Left ventricle myocardium inferior (tissue), 1 donor: ENCODE results near the gene ACTR5. TPM values are rescaled to one million over a fixed set of nuclear protein-coding genes. Genes with fewer than 3 reads are reported as not detected.
"Not testable (repeated sequence)": the region's sequence is repeated elsewhere in the genome, so short reads cannot be mapped to it uniquely, and the experiment has no call there.

Experiments
- DNase-seq: peaks from one replicate; pipeline ENCODE4 v3.0.0-alpha.2; 2020
- H3K27ac ChIP-seq: fragments of 200-600 bp; replicated peaks from 2 replicates; pipeline ENCODE4 v1.8.0; 2021
- H3K27me3 ChIP-seq: fragments of 200-600 bp; 2 replicates; pipeline ENCODE4 v1.8.0; 2021; ENCODE audit warnings: low read depth
- H3K36me3 ChIP-seq: fragments of 200-600 bp; 2 replicates; pipeline ENCODE4 v1.8.0; 2021
- H3K4me1 ChIP-seq: fragments of 200-600 bp; 2 replicates; pipeline ENCODE4 v1.8.0; 2021
- H3K4me3 ChIP-seq: fragments of 200-600 bp; 2 replicates; pipeline ENCODE4 v1.8.0; 2021; ENCODE audit warnings: mild to moderate bottlenecking, moderate library complexity
- H3K9me3 ChIP-seq: fragments of 200-600 bp; replicated peaks from 2 replicates; pipeline ENCODE4 v1.8.0; 2021
- intact Hi-C: fragments of 100-400 bp; cut with micrococcal nuclease; formaldehyde crosslinking; loops from one replicate; pipeline ENCODE4 v1.11.0; 2022
- total RNA-seq: library from RNA; stranded (reverse); fragmentation: NEBNext Ultra II Directional; extraction: Animal tissue kit (Norgen Biotek cat#: 25700); gene quantifications from one replicate; pipeline ENCODE4 v1.2.1, GENCODE V29; 2021
- TF ChIP-seq, protein P1 (sequence below): fragments of 200-600 bp; IDR thresholded peaks from 2 replicates; pipeline ENCODE4 v1.8.0; 2021; ENCODE audit warnings: antibody characterized with exemption, mild to moderate bottlenecking, borderline replicate concordance
- donor health status: DM: no; HTN: yes; CAD: no; lungs with severe emphysema.

ACTR5 gene
- total RNA-seq, 1 donor from 2014 or later, result 3.1 TPM

DNA sequence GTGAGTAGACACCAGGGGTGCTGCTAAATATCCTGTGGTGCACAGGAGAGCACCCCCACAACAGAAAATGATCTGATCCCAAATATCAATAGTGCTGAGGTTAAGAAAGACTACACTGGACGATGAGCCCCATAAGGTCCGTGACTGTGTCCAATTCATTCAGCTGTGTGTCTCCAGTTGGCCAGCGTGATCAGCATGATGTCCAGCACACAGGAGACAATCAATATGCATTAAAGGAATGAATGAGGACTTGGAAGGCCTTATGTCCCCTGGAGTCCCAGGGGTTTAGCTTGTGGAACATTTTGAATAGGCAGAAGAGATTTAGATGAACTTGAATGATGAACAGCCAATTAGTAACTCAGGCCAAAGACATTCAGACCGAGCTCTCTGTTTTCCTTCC is 63.5 kb downstream of the ACTR5 start:
- Histone ChIP-seq H3K27ac (peak overlapping the region; percentile 72), H3K9me3 (no peaks in the 10 kb centered on the region), H3K27me3 (peaks cover 28% of the 10 kb centered on the region), H3K4me1 (peaks cover 68% of the 10 kb centered on the region), H3K36me3 (no peaks in the 10 kb centered on the region), H3K4me3 (no peak overlapping the region)
- intact Hi-C loops, result no loop called here
- TF ChIP-seq, protein P1, sequence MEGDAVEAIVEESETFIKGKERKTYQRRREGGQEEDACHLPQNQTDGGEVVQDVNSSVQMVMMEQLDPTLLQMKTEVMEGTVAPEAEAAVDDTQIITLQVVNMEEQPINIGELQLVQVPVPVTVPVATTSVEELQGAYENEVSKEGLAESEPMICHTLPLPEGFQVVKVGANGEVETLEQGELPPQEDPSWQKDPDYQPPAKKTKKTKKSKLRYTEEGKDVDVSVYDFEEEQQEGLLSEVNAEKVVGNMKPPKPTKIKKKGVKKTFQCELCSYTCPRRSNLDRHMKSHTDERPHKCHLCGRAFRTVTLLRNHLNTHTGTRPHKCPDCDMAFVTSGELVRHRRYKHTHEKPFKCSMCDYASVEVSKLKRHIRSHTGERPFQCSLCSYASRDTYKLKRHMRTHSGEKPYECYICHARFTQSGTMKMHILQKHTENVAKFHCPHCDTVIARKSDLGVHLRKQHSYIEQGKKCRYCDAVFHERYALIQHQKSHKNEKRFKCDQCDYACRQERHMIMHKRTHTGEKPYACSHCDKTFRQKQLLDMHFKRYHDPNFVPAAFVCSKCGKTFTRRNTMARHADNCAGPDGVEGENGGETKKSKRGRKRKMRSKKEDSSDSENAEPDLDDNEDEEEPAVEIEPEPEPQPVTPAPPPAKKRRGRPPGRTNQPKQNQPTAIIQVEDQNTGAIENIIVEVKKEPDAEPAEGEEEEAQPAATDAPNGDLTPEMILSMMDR, result no peak
- no peak for DNase-seq

DNA sequence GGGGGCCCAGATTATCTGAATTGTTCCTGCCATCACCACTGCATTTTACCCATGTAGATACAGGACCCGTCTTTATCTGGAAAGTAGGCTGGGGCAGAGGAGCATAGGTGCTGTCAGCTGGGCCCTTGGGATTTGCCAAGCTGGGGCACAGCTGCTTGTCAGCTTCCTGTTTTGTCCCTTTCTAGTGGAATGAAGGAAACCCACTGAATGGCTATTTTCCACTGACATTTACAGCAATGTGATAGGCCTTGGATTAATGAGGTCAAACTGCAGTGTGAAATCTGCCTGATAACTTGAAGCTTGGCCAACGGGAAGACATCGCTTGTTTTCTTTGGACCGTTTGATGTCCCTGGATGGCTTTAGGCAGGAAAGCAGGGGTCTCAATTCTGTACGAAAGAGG is 63.9 kb downstream of the ACTR5 start:
- Histone ChIP-seq H3K4me1 (peaks cover 64% of the 10 kb centered on the region), H3K27ac (peak overlapping the region; percentile 72), H3K4me3 (no peak overlapping the region), H3K27me3 (peaks cover 24% of the 10 kb centered on the region), H3K9me3 (no peaks in the 10 kb centered on the region), H3K36me3 (no peaks in the 10 kb centered on the region)
- intact Hi-C loops, result no loop called here
- TF ChIP-seq, protein P1, result no peak
- DNase-seq, result no peak

DNA sequence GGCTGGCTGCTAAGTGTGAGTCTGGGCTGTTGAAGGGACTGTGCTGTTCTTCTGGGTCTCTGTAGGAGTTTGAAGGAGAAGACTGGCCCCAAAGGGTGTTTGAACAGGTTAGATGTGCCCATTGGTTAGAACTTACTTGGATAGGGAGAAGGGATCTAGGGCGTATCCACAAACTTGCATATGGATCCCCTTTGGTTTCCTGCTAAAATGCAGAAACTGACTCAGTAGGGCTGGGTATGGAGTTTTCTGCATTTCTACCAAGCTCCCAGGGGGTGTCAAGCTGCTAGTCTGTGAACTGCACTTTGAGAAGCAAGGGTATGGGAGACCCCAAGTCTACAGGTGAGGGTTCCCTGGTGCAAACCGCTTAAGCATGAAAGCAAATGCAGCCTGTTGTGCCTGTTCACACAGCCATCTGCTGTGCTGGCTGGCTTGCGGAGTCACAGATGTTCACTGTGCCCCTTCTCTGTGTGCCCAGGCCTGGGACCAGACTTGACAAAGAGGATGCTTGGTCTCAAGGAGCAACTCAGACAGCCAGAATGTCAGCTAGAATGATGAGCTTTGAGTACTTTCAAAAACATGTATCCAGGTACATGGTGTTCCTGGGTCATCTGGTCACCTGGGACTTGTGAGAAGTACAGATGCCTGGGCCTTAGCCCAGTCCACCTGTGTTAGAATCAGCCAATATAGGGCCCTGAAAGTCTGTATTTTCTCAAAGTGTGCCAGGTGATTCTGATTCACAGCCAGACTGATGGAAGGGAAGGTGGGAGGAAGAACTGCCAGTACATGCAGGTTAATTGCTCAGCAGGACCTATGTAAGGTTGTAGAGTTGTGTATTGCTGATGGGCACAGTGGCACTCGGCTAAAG is 64.7 kb downstream of the ACTR5 start:
- TF ChIP-seq, protein P1, result no peak
- intact Hi-C loops, result no loop called here
- H3K27me3 ChIP-seq, result peaks cover 17% of the 10 kb centered on the region
- H3K4me1 ChIP-seq, result peaks cover 57% of the 10 kb centered on the region
- H3K36me3 ChIP-seq, result no peaks in the 10 kb centered on the region
- H3K9me3 ChIP-seq, result no peaks in the 10 kb centered on the region
- H3K27ac ChIP-seq, result peak overlapping the region; percentile 72
- no peak overlapping the region for H3K4me3 ChIP-seq
- DNase-seq, result no peak

DNA sequence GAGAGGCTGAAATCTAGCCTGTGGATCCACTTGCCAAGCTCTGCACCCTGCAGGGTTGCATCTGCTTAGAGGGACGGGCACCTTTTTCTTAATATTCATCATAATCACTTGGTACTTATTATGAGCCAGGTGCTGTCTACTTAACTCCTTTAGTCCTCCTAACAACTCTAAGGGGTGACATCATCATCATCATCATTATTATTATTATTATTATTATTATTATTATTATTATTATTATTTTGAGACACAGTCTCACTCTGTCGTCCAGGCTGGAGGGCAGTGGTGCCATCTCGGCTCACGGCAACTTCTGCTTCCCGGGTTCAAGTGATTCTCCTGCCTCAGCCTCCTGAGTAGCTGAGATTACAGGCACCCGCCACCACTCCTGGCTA is 65.3 kb downstream of the ACTR5 start:
- Histone ChIP-seq H3K27me3 (peaks cover 10% of the 10 kb centered on the region), H3K4me1 (peaks cover 51% of the 10 kb centered on the region)
- DNase-seq, H3K36me3 ChIP-seq, H3K4me3 ChIP-seq, H3K27ac ChIP-seq, intact Hi-C loops, H3K9me3 ChIP-seq: not testable (repeated sequence)

DNA sequence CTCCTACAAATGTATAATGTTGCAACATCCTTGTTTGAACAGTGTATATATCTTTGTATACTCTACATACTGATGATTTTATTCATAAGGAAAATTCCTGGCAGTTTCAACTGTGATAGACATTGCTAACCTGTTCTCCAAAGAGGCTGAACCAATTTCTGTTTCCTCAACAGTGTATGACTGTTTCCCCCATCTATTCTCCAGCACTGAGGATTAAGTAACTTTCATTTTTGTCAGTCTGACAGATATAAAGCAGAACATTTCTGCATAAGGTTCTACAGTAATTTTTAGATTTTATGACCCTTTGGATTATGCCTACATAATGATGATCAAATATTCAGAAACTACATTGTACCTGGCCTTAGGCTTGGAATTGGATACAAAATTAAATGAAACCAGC is 67.2 kb downstream of the ACTR5 start:
- no peak overlapping the region for H3K4me3 ChIP-seq
- no peaks in the 10 kb centered on the region for H3K27me3 ChIP-seq
- peaks cover 41% of the 10 kb centered on the region for H3K4me1 ChIP-seq
- intact Hi-C loops, result no loop called here
- H3K9me3 ChIP-seq, result no peaks in the 10 kb centered on the region
- DNase-seq, result no peak
- H3K27ac ChIP-seq, result no peak overlapping the region
- TF ChIP-seq, protein P1, result no peak
- no peaks in the 10 kb centered on the region for H3K36me3 ChIP-seq
